GM12874 (cell line): ENCODE measurements around the gene RIIAD1.

Experiments
- CTCF ChIP-seq: IDR thresholded peaks from 2 replicates; pipeline ENCODE4 v1.5.1; 2011; ENCODE audit warnings: low read depth, mild to moderate bottlenecking, control low read depth, low read length, moderate library complexity; ENCODE audit not compliant: insufficient read depth

RIIAD1 gene

GRCh38 chr1:151729157-151729965, 8.0 kb downstream of the RIIAD1 start:
- no peak for TF ChIP-seq CTCF

GRCh38 chr1:151729966-151730291, 8.6 kb downstream of the RIIAD1 start:
- TF ChIP-seq CTCF = no peak

GRCh38 chr1:151733126-151733525, 11.8 kb downstream of the RIIAD1 start:
- no peak for TF ChIP-seq CTCF

- no peak for TF ChIP-seq CTCF
These were observed 15.7 kb downstream of the RIIAD1 start for GRCh38 chr1:151737026-151737425.

- no peak for TF ChIP-seq CTCF
These were observed 16.2 kb downstream of the RIIAD1 start for GRCh38 chr1:151737479-151737878.

- no peak for TF ChIP-seq CTCF
These were observed 18.5 kb downstream of the RIIAD1 start for GRCh38 chr1:151739590-151740355.

GRCh38 chr1:151741516-151741915, 20.2 kb downstream of the RIIAD1 start:
- no peak for TF ChIP-seq CTCF
